ENCODE results near the gene LY6G6C. TPM values are rescaled to one million over a fixed set of nuclear protein-coding genes. Genes with fewer than 3 reads are reported as not detected.

LY6G6C gene
- total and polyA plus RNA-seq, 2 experiments from 2014 or later = not detected

- no peak overlapping the region for H3K27ac ChIP-seq (ENCODE audit: low read depth)
Measured at GRCh38 chr6:31764198-31764597, 42.7 kb upstream of the LY6G6C start.

More at GRCh38 chr6:31764198-31764597, 42.7 kb upstream of the LY6G6C start:
- Histone ChIP-seq H3K9me2 (ENCODE audit: insufficient read depth) (no peaks in the 10 kb centered on the region), H3F3A (replicated peaks; ENCODE audit: low read depth) (0 out of 2 replicates have a peak, but pooled peaks cover 2% of the 10 kb centered on the region), H3K27me3 (ENCODE audit: insufficient read depth) (no peaks in the 10 kb centered on the region), H3K4me2 (no peak overlapping the region), H3K79me2 (replicated peaks; ENCODE audit: insufficient read depth) (no peaks in the 10 kb centered on the region), H3K36me3 (ENCODE audit: insufficient read depth) (no peaks in the 10 kb centered on the region), H3K4me1 (ENCODE audit: insufficient read depth) (peaks cover 14% of the 10 kb centered on the region), H3K4me3 (no peak overlapping the region), H4K20me1 (replicated peaks; ENCODE audit: insufficient read depth) (no peaks in the 10 kb centered on the region), H2AFZ (no peak overlapping the region)
- Mint-ChIP-seq H3K4me3 (no peak overlapping the region), H3K9me3 (no peaks in the 10 kb centered on the region; the same call in 2 of the 3 replicates), H3K4me1 (peaks cover 24% of the 10 kb centered on the region), H3K27me3 (ENCODE audit: insufficient read depth, low read depth, poor library complexity) (peaks cover 15% of the 10 kb centered on the region), H3K36me3 (ENCODE audit: low read depth) (peaks cover 18% of the 10 kb centered on the region), H3K27ac (no peak overlapping the region)
- no peak for DNase-seq (ENCODE audit: low spot score)
- ATAC-seq = no peak
- TF ChIP-seq STAT1 (IDR thresholded peaks at IDR 0.05; ENCODE audit: unreplicated experiment) (no peak), CREB1 (CRISPR knock-in tag; IDR thresholded peaks at IDR 0.05; ENCODE audit: low read depth) (no peak), ZNF114 (CRISPR knock-in tag; IDR thresholded peaks at IDR 0.05) (no peak), JUNB (IDR thresholded peaks at IDR 0.05; ENCODE audit: unreplicated experiment) (no peak), POLR2AphosphoS5 (IDR thresholded peaks at IDR 0.05; ENCODE audit: low read depth) (no peak), NANOG (IDR thresholded peaks at IDR 0.05; ENCODE audit: borderline replicate concordance) (no peak), ETS1 (IDR thresholded peaks at IDR 0.05) (no peak), EZH2phosphoT487 (IDR thresholded peaks at IDR 0.05; ENCODE audit: unreplicated experiment) (no peak), ZNF331 (CRISPR knock-in tag; IDR thresholded peaks at IDR 0.05; ENCODE audit: low read depth) (no peak), CTCF (conservative IDR thresholded peaks at IDR 0.05; ENCODE audit: low read depth in 2 of 2) (no peak), EZH2 (IDR thresholded peaks at IDR 0.05; ENCODE audit: low read depth, unreplicated experiment) (no peak)
- TF ChIP-seq, protein P1, sequence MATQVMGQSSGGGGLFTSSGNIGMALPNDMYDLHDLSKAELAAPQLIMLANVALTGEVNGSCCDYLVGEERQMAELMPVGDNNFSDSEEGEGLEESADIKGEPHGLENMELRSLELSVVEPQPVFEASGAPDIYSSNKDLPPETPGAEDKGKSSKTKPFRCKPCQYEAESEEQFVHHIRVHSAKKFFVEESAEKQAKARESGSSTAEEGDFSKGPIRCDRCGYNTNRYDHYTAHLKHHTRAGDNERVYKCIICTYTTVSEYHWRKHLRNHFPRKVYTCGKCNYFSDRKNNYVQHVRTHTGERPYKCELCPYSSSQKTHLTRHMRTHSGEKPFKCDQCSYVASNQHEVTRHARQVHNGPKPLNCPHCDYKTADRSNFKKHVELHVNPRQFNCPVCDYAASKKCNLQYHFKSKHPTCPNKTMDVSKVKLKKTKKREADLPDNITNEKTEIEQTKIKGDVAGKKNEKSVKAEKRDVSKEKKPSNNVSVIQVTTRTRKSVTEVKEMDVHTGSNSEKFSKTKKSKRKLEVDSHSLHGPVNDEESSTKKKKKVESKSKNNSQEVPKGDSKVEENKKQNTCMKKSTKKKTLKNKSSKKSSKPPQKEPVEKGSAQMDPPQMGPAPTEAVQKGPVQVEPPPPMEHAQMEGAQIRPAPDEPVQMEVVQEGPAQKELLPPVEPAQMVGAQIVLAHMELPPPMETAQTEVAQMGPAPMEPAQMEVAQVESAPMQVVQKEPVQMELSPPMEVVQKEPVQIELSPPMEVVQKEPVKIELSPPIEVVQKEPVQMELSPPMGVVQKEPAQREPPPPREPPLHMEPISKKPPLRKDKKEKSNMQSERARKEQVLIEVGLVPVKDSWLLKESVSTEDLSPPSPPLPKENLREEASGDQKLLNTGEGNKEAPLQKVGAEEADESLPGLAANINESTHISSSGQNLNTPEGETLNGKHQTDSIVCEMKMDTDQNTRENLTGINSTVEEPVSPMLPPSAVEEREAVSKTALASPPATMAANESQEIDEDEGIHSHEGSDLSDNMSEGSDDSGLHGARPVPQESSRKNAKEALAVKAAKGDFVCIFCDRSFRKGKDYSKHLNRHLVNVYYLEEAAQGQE (IDR thresholded peaks at IDR 0.05; ENCODE audit: unreplicated experiment) = no peak
- TF ChIP-seq, protein P2, sequence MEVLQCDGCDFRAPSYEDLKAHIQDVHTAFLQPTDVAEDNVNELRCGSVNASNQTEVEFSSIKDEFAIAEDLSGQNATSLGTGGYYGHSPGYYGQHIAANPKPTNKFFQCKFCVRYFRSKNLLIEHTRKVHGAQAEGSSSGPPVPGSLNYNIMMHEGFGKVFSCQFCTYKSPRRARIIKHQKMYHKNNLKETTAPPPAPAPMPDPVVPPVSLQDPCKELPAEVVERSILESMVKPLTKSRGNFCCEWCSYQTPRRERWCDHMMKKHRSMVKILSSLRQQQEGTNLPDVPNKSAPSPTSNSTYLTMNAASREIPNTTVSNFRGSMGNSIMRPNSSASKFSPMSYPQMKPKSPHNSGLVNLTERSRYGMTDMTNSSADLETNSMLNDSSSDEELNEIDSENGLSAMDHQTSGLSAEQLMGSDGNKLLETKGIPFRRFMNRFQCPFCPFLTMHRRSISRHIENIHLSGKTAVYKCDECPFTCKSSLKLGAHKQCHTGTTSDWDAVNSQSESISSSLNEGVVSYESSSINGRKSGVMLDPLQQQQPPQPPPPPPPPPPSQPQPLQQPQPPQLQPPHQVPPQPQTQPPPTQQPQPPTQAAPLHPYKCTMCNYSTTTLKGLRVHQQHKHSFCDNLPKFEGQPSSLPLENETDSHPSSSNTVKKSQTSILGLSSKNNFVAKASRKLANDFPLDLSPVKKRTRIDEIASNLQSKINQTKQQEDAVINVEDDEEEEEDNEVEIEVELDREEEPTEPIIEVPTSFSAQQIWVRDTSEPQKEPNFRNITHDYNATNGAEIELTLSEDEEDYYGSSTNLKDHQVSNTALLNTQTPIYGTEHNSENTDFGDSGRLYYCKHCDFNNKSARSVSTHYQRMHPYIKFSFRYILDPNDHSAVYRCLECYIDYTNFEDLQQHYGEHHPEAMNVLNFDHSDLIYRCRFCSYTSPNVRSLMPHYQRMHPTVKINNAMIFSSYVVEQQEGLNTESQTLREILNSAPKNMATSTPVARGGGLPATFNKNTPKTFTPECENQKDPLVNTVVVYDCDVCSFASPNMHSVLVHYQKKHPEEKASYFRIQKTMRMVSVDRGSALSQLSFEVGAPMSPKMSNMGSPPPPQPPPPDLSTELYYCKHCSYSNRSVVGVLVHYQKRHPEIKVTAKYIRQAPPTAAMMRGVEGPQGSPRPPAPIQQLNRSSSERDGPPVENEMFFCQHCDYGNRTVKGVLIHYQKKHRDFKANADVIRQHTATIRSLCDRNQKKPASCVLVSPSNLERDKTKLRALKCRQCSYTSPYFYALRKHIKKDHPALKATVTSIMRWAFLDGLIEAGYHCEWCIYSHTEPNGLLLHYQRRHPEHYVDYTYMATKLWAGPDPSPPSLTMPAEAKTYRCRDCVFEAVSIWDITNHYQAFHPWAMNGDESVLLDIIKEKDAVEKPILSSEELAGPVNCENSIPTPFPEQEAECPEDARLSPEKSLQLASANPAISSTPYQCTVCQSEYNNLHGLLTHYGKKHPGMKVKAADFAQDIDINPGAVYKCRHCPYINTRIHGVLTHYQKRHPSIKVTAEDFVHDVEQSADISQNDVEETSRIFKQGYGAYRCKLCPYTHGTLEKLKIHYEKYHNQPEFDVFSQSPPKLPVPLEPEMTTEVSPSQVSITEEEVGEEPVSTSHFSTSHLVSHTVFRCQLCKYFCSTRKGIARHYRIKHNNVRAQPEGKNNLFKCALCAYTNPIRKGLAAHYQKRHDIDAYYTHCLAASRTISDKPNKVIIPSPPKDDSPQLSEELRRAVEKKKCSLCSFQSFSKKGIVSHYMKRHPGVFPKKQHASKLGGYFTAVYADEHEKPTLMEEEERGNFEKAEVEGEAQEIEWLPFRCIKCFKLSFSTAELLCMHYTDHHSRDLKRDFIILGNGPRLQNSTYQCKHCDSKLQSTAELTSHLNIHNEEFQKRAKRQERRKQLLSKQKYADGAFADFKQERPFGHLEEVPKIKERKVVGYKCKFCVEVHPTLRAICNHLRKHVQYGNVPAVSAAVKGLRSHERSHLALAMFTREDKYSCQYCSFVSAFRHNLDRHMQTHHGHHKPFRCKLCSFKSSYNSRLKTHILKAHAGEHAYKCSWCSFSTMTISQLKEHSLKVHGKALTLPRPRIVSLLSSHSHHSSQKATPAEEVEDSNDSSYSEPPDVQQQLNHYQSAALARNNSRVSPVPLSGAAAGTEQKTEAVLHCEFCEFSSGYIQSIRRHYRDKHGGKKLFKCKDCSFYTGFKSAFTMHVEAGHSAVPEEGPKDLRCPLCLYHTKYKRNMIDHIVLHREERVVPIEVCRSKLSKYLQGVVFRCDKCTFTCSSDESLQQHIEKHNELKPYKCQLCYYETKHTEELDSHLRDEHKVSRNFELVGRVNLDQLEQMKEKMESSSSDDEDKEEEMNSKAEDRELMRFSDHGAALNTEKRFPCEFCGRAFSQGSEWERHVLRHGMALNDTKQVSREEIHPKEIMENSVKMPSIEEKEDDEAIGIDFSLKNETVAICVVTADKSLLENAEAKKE (CRISPR knock-in tag; IDR thresholded peaks at IDR 0.05) = no peak
